ENCODE data around the gene KIAA1217.
"Not testable (repeated sequence)": the region's sequence is repeated elsewhere in the genome, so short reads cannot be mapped to it uniquely, and the experiment has no call there.

Gene KIAA1217

GRCh38 chr10:24408365-24408764 lies 199.4 kb downstream of the KIAA1217 start:
- no peak for DNase-seq

GRCh38 chr10:24414597-24414996 lies 205.7 kb downstream of the KIAA1217 start:
- DNase-seq = no peak

DNA sequence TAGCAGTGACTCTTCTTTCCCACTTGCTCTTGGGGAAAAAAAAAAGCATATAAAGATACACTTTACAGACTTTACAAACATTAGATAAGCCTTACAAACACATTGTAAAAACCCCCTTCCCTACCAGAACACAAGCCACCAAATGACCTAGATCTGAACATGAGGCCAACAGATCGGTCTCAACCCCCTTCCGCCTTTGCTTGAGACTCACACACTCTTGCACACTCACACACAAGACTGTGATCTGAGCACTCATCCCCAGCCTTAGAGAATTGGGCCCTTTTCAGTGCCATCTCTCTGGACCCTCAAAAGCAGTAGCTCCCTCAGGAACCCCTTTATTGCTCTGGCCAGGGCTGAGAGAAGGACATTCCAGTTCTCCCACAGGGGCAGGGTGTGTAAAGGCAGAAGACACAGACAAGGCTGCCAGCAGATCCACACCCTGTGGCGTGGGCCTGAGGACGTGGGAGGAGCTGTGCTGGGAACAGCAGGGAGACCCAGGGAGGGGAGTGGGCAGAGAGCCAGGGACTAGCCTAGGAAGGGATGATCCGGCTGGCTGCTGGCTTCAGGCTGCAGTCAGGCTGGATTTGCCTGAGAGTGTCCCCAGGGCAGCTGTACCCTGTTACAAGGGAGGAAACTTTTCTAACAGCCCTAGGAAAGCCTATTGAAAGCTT lies 206.7 kb downstream of the KIAA1217 start:
- DNase-seq = no peak

DNA sequence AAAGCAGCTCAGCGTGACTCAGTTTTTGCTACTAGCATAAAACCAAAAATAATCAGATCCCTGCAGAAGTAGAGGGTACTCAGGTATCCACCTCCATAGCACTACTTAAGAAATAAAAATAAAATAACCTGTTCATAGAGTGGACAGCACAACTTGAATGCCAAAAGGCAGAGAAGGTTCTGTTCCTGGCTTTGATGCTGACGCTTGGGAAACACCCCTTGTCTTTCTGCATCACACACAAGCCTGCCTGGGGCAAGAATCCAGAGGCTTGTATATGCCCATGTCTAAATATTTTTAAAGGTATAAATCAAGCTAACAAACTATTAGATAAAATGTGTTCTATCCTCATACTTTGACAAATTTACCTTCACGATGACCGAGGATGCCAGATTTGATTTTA lies 207.3 kb downstream of the KIAA1217 start:
- no peak for DNase-seq

DNA sequence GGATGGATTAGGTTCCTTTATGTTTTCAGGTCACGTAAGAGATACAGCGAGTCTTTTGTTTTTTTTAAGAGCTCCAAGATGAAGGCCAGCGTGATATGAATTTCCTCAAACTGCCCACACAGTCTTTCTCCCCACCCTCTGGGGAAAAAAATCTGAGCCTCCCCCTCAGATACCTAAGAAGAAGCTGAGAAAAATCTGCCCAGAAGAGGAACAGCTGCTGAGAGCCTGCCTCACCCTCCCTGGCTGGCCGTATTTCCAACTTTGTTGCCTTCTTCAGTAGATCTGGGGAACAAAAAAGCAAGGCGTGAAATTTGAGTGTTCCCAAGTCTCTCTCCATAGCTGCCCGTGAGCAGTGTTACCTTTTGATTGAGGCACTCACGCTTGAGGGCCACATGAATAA lies 208.1 kb downstream of the KIAA1217 start:
- DNase-seq = no peak

GRCh38 chr10:24418532-24418931 lies 209.6 kb downstream of the KIAA1217 start:
- DNase-seq = no peak

GRCh38 chr10:24419066-24419465 lies 210.1 kb downstream of the KIAA1217 start:
- DNase-seq = no peak

- DNase-seq = no peak
These were observed 216.2 kb downstream of the KIAA1217 start for GRCh38 chr10:24425151-24425550.

DNA sequence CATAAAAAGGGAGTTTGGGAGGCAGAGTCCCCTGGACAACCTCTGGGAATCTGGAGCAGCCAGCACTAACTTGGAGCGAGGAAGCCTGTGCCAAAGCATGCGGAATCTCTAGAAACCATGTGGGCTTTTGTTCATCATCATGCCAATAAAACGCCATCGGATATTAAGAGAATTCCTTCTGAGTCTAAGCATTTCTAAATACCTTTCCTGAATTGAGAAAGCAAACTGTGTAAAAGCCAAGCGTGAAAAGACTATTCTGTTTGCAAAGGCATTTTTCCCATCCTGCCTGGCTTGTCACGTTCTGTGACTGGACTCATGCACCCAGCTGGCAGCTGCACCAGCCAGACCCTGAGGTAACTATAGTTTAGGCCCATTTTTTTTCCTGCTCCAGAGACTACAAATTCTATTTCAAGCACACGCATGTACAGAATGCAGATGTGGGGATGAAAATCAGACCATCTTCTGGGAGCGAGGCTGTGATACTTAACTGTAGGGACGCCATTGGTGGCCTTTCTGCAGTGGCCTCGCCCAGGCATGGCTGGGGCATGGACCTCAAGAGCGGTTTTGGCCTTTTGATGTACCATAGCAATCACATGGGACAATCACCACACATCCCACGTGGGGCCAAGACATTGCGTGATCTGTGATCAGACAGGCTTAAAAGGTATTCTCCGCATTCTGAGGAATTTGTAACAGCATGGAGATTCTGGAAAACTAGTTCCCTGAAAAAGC lies 218.9 kb downstream of the KIAA1217 start:
- DNase-seq = no peak

GRCh38 chr10:24428410-24428782 lies 219.5 kb downstream of the KIAA1217 start:
- no peak for DNase-seq

- no peak for DNase-seq
These were observed 221.7 kb downstream of the KIAA1217 start for GRCh38 chr10:24430591-24430990.

GRCh38 chr10:24432478-24433416 lies 223.8 kb downstream of the KIAA1217 start:
- no peak for DNase-seq

- DNase-seq = no peak
These were observed 224.8 kb downstream of the KIAA1217 start for GRCh38 chr10:24433705-24434104.

DNA sequence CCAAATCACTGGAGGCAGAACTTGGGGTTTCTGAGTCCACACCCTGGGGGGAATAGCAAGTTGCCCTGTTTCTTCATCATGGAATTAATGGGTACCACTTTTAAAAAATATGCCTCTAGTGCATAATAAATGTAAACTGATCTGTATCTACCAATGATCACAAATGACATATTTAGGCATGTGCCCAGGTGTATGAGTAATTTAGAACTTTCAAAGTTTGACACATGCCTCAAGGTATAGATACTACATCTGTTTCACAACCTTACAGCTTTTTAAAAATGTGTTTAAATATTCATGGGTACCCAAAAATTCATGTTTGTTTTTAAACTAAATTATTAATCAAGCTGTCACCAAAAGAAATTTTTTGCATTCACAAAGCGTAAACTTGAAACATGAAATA lies 226.0 kb downstream of the KIAA1217 start:
- DNase-seq = no peak

- no peak for DNase-seq
These were observed 226.4 kb downstream of the KIAA1217 start for GRCh38 chr10:24435374-24435773.

DNA sequence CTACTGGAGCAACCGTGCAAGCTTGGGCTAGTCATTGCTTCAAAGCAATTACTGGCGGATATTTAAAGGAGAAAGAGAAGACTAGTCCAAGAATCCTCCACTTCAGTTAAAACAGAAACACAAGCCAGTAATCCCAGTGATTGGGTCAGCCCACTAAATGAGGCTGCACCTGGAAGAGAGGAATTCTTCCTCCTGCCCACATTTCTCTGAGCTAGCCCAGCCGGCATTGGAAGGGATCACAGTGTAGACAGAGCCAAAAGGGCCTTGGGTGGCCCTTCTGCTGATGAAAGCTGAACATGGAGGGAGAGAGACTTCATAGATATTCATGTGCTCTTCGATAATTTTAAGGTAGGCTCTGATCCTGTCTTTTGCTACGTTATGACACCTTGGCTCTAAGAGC lies 228.4 kb downstream of the KIAA1217 start:
- no peak for DNase-seq

DNA sequence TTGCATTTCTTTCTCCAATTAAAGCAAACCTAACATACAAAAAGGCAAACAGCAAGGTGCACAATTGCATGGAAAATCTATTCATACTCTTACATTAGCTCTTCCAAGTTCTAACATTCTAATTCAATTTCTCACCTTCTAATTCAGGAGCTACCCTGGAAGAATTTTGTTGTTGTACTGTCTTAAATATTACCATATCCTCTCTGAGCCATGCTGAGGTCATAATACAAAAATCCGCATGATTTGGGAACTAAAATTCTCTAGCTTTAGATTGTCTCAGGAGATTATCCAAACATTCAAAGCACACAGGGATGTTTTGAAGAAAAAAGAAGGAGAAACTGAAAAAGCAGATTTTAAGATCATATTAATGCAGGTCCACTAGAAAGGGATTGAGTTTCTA lies 229.9 kb downstream of the KIAA1217 start:
- no peak for DNase-seq

DNA sequence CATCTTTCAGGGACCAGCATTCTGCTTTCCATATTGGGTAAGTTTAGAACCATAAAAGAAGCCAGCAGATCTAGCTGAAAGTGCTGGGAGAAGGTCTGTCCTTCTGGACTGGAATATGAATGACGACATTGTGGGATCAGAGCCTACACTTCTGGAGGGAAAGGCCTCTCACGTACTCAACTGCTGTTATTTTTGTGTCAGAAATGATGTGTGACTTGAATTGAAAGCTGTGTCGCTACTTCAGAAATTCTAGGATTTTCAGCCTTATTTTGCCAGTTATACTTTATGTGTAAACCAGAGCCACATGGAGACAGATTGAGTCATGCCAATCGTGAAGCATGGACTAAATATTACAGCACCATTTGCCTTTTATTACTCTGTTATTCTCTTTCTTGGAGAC lies 231.0 kb downstream of the KIAA1217 start:
- DNase-seq = no peak

- no peak for DNase-seq
These were observed 232.2 kb downstream of the KIAA1217 start for GRCh38 chr10:24440817-24441797.

DNA sequence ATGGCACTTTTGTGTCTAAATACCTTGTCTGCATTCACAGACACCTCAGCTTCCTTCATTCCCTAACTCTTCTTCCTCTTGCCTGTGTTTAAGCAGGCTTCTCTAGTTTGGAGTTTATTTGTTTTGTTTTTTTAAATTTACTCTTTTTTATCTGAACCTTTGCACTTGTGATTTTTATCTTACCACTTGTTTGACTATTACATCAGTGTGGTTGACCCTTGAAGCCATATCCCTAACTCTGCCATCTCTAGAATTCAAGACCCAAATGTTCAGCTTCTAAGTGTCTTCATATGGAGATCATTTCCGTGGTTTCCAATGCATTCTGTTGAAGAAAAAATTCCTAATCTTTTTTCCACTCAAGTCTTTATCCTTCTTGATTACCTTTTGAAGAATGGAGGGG lies 233.3 kb downstream of the KIAA1217 start:
- no peak for DNase-seq

DNA sequence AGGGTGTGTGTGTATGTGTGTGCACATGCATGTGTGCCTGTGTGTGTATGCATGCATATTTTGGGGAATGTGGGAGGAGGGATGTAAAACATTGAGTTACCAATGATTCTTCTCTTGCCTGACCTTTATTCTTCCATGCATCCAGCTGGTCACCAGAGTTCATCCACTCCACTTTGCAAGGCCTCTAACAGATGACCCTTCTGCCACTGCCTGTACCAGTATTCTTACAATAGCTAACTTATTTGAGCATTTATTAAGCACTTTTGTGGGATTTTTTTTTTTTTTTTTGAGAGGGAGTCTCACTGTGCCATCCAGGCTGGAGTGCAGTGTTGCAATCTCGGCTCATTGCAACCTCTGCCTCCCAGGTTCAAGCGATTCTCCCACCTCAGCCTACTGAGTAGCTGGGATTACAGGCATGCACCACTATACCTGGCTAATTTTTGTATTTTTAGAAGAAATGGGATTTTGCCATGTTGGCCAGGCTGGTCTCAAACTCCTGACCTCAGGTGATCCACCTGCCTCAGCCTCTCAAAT lies 233.8 kb downstream of the KIAA1217 start:
- not testable (repeated sequence) for DNase-seq

DNA sequence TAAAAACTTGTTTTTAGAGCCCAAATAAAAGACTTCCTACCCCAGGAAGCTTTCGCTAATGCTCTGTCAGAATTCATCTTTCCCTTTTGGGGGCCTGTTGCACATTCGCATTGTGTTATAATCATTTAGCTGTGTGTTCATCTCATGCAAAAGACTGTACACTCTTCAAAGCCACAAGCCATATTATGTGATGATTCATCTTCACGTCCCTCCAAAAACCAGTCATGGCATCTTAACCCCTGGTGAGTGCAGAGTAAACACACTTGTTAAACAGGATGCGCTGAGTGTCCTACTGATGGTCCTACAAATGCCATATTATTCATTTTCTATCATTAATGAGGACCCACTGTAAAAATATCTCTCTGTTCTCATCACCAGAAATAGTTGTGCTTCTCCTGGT lies 235.4 kb downstream of the KIAA1217 start:
- no peak for DNase-seq
